ENCODE measurements around the gene KCNMA1.

KCNMA1 gene

GRCh38 chr10:77313066-77313750 is 324.4 kb downstream of the KCNMA1 start:
- DNase-seq = no peak

GRCh38 chr10:77311186-77311585 is 326.4 kb downstream of the KCNMA1 start:
- DNase-seq = no peak

- no peak for DNase-seq
These were observed 327.2 kb downstream of the KCNMA1 start for GRCh38 chr10:77310288-77310840.

- DNase-seq = no peak
These were observed 328.1 kb downstream of the KCNMA1 start for GRCh38 chr10:77309509-77309908.

GRCh38 chr10:77309092-77309491 is 328.5 kb downstream of the KCNMA1 start:
- no peak for DNase-seq

GRCh38 chr10:77308084-77308732 is 329.4 kb downstream of the KCNMA1 start:
- no peak for DNase-seq

GRCh38 chr10:77306666-77307065 is 330.9 kb downstream of the KCNMA1 start:
- no peak for DNase-seq

- DNase-seq = no peak
These were observed 331.7 kb downstream of the KCNMA1 start for GRCh38 chr10:77305650-77306632.

- no peak for DNase-seq
These were observed 333.4 kb downstream of the KCNMA1 start for GRCh38 chr10:77304192-77304591.

GRCh38 chr10:77301305-77301730 is 336.3 kb downstream of the KCNMA1 start:
- no peak for DNase-seq

- DNase-seq = no peak
These were observed 336.8 kb downstream of the KCNMA1 start for GRCh38 chr10:77300682-77301302.

- DNase-seq = no peak
These were observed 338.3 kb downstream of the KCNMA1 start for GRCh38 chr10:77299320-77299719.

- no peak for DNase-seq
These were observed 340.2 kb downstream of the KCNMA1 start for GRCh38 chr10:77297393-77297739.

- no peak for DNase-seq
These were observed 340.8 kb downstream of the KCNMA1 start for GRCh38 chr10:77296534-77297392.

GRCh38 chr10:77293773-77294172 is 343.8 kb downstream of the KCNMA1 start:
- no peak for DNase-seq

GRCh38 chr10:77293347-77293746 is 344.3 kb downstream of the KCNMA1 start:
- DNase-seq = no peak

GRCh38 chr10:77291596-77292505 is 345.8 kb downstream of the KCNMA1 start:
- no peak for DNase-seq

GRCh38 chr10:77290528-77291155 is 347.0 kb downstream of the KCNMA1 start:
- DNase-seq = no peak

- DNase-seq = no peak
These were observed 347.8 kb downstream of the KCNMA1 start for GRCh38 chr10:77289790-77290189.

- DNase-seq = no peak
These were observed 348.5 kb downstream of the KCNMA1 start for GRCh38 chr10:77289027-77289501.
